ENCODE data around the gene SRRM4.

- no peak for TF ChIP-seq POLR2AphosphoS5 (IDR thresholded peaks at IDR 0.05; ENCODE audit: low read depth, low read length)
- TF ChIP-seq TAF1 (IDR thresholded peaks at IDR 0.05; ENCODE audit: borderline replicate concordance, low read depth, low read length), result no peak
- no peak for TF ChIP-seq POLR2A (IDR thresholded peaks at IDR 0.05; ENCODE audit: low read depth, low read length)
Measured at GRCh38 chr12:118981285-118982211, at the start of gene SRRM4.
